A549 (cell line): ENCODE results near the gene CMBL. TPM values are rescaled to one million over a fixed set of nuclear protein-coding genes. Genes with fewer than 3 reads are reported as not detected.

ENCODE experiments used
- ATAC-seq, 2 experiments: fragments of 200-7000 bp in 1 of 2; fragments of >200 bp in 1 of 2; cut with Nextera tagmentation in 1 of 2; cut with Tn5 transposase in 1 of 2; 3 replicates each; pipeline versions ENCODE4 v1.8.0 to v1.9.1; 2018 to 2020; ENCODE audit warnings: mild to moderate bottlenecking in 1 of 2, moderate library complexity in 1 of 2
- CTCF ChIA-PET: fragments of 300-600 bp; sonication (Branson Sonifier 250); formaldehyde crosslinking; extraction: SDS; loops from one replicate; lab custom pipeline; 2021; ENCODE audit warnings: antibody characterized with exemption, inconsistent platforms; lab: Yijun Ruan, JAX
- POLR2A ChIA-PET: fragments of 350-600 bp; formaldehyde crosslinking; extraction: SDS; loops from one replicate; lab custom pipeline; 2021; ENCODE audit warnings: antibody characterized with exemption, inconsistent platforms; lab: Yijun Ruan, JAX
- DNase-seq, 2 experiments: peaks; one replicate each; pipeline versions ENCODE4 v3.0.0 to v3.0.0-alpha.2; 2011 to 2016; ENCODE audit warnings: low read depth in 1 of 2, low spot score in 1 of 2
- FAIRE-seq: peaks from 2 replicates; lab custom pipeline; 2011; peaks lifted over from hg19 to GRCh38; lab: Jason Lieb, UNC
- H3K27ac ChIP-seq, 2 experiments: fragments of >200 bp; sonication (Bioruptor Twin); formaldehyde crosslinking; 3 replicates each; pipeline ENCODE4 v1.5.1; 2016 to 2017
- H3K4me1 ChIP-seq: fragments of >200 bp; sonication (Bioruptor Twin); formaldehyde crosslinking; 3 replicates; pipeline ENCODE4 v1.6.1; 2016
- H3K4me2 ChIP-seq: fragments of >200 bp; sonication (Bioruptor Twin); formaldehyde crosslinking; 3 replicates; pipeline ENCODE4 v1.6.1; 2016
- H3K4me3 ChIP-seq: fragments of >200 bp; sonication (Bioruptor Twin); formaldehyde crosslinking; 3 replicates; pipeline ENCODE4 v1.5.1; 2016
- H3K9me3 ChIP-seq: fragments of >200 bp; sonication (Bioruptor Twin); formaldehyde crosslinking; 3 replicates; pipeline ENCODE4 v1.6.1; 2016
- CBX8 ChIP-seq: fragments of 200-600 bp; sonication (generic); IDR thresholded peaks from 2 replicates; pipeline ENCODE4 v1.6.1; 2016
- E2F6 ChIP-seq: IDR thresholded peaks from 2 replicates; pipeline ENCODE4 v1.6.1; 2012; ENCODE audit warnings: low read depth, borderline replicate concordance
- GATA3 ChIP-seq: IDR thresholded peaks from 2 replicates; pipeline ENCODE4 v1.6.1; 2012; ENCODE audit warnings: borderline replicate concordance
- HES2 ChIP-seq: fragments of >200 bp; sonication (Bioruptor Twin); formaldehyde crosslinking; IDR thresholded peaks from 2 replicates; pipeline ENCODE4 v1.6.1; 2016
- HOXA7 ChIP-seq: fragments of 250-450 bp; sonication (Bioruptor Pico); IDR thresholded peaks from 2 replicates; pipeline ENCODE4 v1.5.0; 2020; ENCODE audit warnings: mild to moderate bottlenecking, moderate library complexity
- MAZ ChIP-seq: fragments of 150-350 bp; IDR thresholded peaks from 2 replicates; pipeline ENCODE4 v1.6.1; 2014; ENCODE audit warnings: antibody characterized with exemption, low read depth, low read length, borderline replicate concordance
- MYC ChIP-seq: IDR thresholded peaks from 2 replicates; pipeline ENCODE4 v1.6.1; 2012; ENCODE audit warnings: mild to moderate bottlenecking, inconsistent platforms, low read length, improper control_type of control experiment, borderline replicate concordance
- NPAS2 ChIP-seq: fragments of 250-450 bp; sonication (Bioruptor Pico); IDR thresholded peaks from 2 replicates; pipeline ENCODE4 v1.8.0; 2022; ENCODE audit warnings: mild to moderate bottlenecking, moderate library complexity, borderline replicate concordance
- PHF8 ChIP-seq: fragments of 200-600 bp; sonication (generic); IDR thresholded peaks from 2 replicates; pipeline ENCODE4 v1.6.1; 2016; ENCODE audit warnings: low read depth, mild to moderate bottlenecking, antibody characterized with exemption, moderate library complexity, borderline replicate concordance
- RAD21 ChIP-seq, 2 experiments: fragments of >200 bp in 1 of 2; sonication (Bioruptor Twin) in 1 of 2; formaldehyde crosslinking in 1 of 2; IDR thresholded peaks in 1 of 2; conservative IDR thresholded peaks in 1 of 2; 2 replicates in 1 of 2; 3 replicates in 1 of 2; pipeline ENCODE4 v1.6.1; 2012 to 2018; ENCODE audit warnings: inconsistent platforms in 1 of 2
- REST ChIP-seq: fragments of 200-600 bp; sonication (generic); IDR thresholded peaks from 2 replicates; pipeline ENCODE4 v1.6.1; 2016; ENCODE audit warnings: antibody characterized with exemption, mild to moderate bottlenecking, moderate library complexity
- RNF2 ChIP-seq: fragments of 200-600 bp; sonication (generic); IDR thresholded peaks from 2 replicates; pipeline ENCODE4 v1.6.1; 2016; ENCODE audit warnings: low read depth, mild to moderate bottlenecking, antibody characterized with exemption, moderate library complexity, borderline replicate concordance
- SREBF2 ChIP-seq: fragments of 450-650 bp; IDR thresholded peaks from 2 replicates; pipeline ENCODE4 v1.6.1; 2014; ENCODE audit warnings: mild to moderate bottlenecking, moderate library complexity
- ZNF302 ChIP-seq: fragments of 250-450 bp; sonication (Bioruptor Pico); IDR thresholded peaks from 2 replicates; pipeline ENCODE4 v1.9.0; 2021; ENCODE audit warnings: inconsistent platforms, mild to moderate bottlenecking, moderate library complexity
- ZSCAN20 ChIP-seq: fragments of 250-450 bp; sonication (Bioruptor Pico); IDR thresholded peaks from 2 replicates; pipeline ENCODE4 v1.8.0; 2022; ENCODE audit warnings: mild to moderate bottlenecking, moderate library complexity
- WGBS: methylation state at CpG from one replicate; pipeline ENCODE4 v1.1.6; 2017; ENCODE audit errors: missing lambda C conversion rate; 5-methylcytosine and 5-hydroxymethylcytosine counted together
- polyA plus RNA-seq, 4 experiments: library from polyadenylated mRNA; depleted of rRNA in 3 of 4; stranded (reverse); fragments of >200 nt; fragmentation: RNase III in 1 of 4; extraction: RNeasy Plus Mini Kit Qiagen cat#74134 plus additional on column Dnase treatment in 1 of 4; gene quantifications; 2 replicates in 3 of 4; 3 replicates in 1 of 4; pipeline ENCODE4 v1.2.3, GENCODE V29; 2011 to 2017
- TF ChIP-seq, protein P1 (sequence below): IDR thresholded peaks from 2 replicates; pipeline ENCODE4 v1.6.1; 2012
- TF ChIP-seq, protein P2 (sequence below): fragments of 450-650 bp; IDR thresholded peaks from 2 replicates; pipeline ENCODE4 v1.6.1; 2014; ENCODE audit warnings: antibody characterized with exemption

CMBL gene
- polyA plus RNA-seq, 2 of the 4 experiments (the other 2 are of a cell fraction), result 23.5 to 32.6 TPM

DNA sequence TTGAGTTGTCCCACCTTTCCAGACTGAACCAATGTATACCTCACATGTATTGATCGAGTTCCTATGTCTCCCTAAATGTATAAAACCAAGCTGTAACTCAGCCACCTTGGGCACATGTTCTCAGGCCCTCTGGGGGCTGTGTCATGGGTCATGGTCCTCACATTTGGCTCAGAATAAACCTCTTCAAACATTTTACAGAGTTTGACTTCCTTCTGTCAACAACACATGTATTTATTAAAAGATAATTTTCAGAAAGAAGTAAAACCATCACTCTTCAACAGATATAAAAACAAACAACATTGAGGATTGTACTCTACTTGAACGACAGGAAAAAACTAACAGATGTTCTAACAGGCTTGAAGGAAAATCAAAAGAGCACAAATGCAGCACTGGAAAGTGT, 4.5 kb downstream of the CMBL start:
- Histone ChIP-seq H3K4me3 (no peak overlapping the region), H3K4me2 (no peak overlapping the region), H3K27ac (peak overlapping the region in 1 of 2 experiments; percentile 41; a peak in 1 of 6 replicates), H3K4me1 (peaks cover 24% of the 10 kb centered on the region), H3K9me3 (no peaks in the 10 kb centered on the region)
- TF ChIP-seq CBX8 (no peak), NPAS2 (CRISPR knock-in tag) (no peak), HES2 (no peak), RNF2 (no peak), SREBF2 (no peak), ZNF302 (CRISPR knock-in tag) (no peak), HOXA7 (CRISPR knock-in tag) (no peak), MAZ (no peak), GATA3 (no peak)
- no peak for ATAC-seq
- CTCF ChIA-PET, result no interaction called here
- POLR2A ChIA-PET, result no interaction called here
- no peak for FAIRE-seq
- DNase-seq, result no peak
- 46% methylated on average over 2 of the region's 2 CpGs for WGBS

- ChIA-PET CTCF (no interaction called here), POLR2A (no interaction called here)
- peak; percentile 84 to 90 for ATAC-seq
- peak overlapping the region; percentile 38 for H3K4me2 ChIP-seq
- no peak overlapping the region for H3K4me3 ChIP-seq
- FAIRE-seq, result no peak
- H3K4me1 ChIP-seq, result peaks cover 24% of the 10 kb centered on the region
- DNase-seq, result peak; percentile 48 to 70
- H3K27ac ChIP-seq, result peak overlapping the region; percentile 41 to 56; a peak in 4 of 6 replicates
- 39% methylated on average over 11 of the region's 11 CpGs for WGBS
- no peaks in the 10 kb centered on the region for H3K9me3 ChIP-seq
- TF ChIP-seq, protein P1, sequence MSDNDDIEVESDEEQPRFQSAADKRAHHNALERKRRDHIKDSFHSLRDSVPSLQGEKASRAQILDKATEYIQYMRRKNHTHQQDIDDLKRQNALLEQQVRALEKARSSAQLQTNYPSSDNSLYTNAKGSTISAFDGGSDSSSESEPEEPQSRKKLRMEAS, result peak; percentile 80
- TF ChIP-seq MYC, result no peak
- TF ChIP-seq ZSCAN20 (CRISPR knock-in tag), result no peak
- TF ChIP-seq E2F6, result 0 out of 2 replicates have a peak, but pooled peaks have one; percentile 30
- no peak for TF ChIP-seq NPAS2 (CRISPR knock-in tag)
- no peak for TF ChIP-seq PHF8
- TF ChIP-seq, protein P2, sequence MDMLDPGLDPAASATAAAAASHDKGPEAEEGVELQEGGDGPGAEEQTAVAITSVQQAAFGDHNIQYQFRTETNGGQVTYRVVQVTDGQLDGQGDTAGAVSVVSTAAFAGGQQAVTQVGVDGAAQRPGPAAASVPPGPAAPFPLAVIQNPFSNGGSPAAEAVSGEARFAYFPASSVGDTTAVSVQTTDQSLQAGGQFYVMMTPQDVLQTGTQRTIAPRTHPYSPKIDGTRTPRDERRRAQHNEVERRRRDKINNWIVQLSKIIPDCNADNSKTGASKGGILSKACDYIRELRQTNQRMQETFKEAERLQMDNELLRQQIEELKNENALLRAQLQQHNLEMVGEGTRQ, result peak; percentile 74
- TF ChIP-seq, all 56 proteins: peak for 3
Observed at GRCh38 chr5:10301842-10302610, 5.7 kb downstream of the CMBL start.

DNA sequence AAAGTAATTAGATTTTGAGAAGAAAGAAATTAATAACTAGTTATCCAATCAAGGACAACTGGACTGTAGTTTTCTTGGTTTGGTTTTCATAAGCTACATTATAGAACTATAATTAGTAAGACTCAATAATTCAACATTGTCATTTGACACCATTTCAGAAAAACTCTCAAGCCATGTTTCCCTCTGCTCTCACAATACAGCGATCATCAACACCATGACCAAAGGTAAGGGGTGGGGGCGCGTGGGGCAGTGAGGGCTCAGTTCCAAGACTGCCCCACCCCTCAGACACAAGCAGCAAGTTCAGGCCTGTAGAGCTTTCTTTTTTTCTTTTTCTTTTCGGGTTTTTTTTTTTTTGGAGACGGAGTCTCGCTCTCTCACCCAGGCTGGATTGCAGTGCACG, 6.4 kb downstream of the CMBL start:
- no peak for FAIRE-seq
- no peak for DNase-seq
- no peaks in the 10 kb centered on the region for H3K9me3 ChIP-seq
- TF ChIP-seq RAD21 (conservative IDR thresholded peaks at IDR 0.05 in 1 of 2, IDR thresholded peaks at IDR 0.05 in 1 of 2) (no peak), REST (no peak)
- TF ChIP-seq, all 56 proteins: peak for 0
- WGBS, result 72% methylated on average over 7 of the region's 7 CpGs
- ATAC-seq, result no peak
- Histone ChIP-seq H3K4me1 (peaks cover 20% of the 10 kb centered on the region), H3K27ac (no peak overlapping the region; a peak in 2 of 6 replicates), H3K4me2 (peak overlapping the region; percentile 38; the same call in 2 of the 3 replicates), H3K4me3 (no peak overlapping the region)
- ChIA-PET POLR2A (interaction anchor here (0.6 kb wide), 1 partner anchor 52 kb away, joined by 4 read pairs; no protein-coding TSS in a partner anchor), CTCF (no interaction called here)
